H9 (cell line): ENCODE results near the gene SLC12A9. TPM values are rescaled to one million over a fixed set of nuclear protein-coding genes. Genes with fewer than 3 reads are reported as not detected.
A peak's percentile ranks its signal among the peaks of the same experiment; 100 is the strongest.

Source experiments
- DNase-seq: peaks from one replicate; pipeline ENCODE4 v3.0.0-alpha.2; 2017
- H2AFZ ChIP-seq: one replicate; pipeline ENCODE4 v1.6.1; 2013; ENCODE audit warnings: mild to moderate bottlenecking, low read length, control low read depth, moderate library complexity
- H2AK5ac ChIP-seq: 2 replicates; pipeline ENCODE4 v1.6.1; 2013; ENCODE audit warnings: low read length, control low read depth, mixed read lengths; ENCODE audit not compliant: insufficient read length
- H2BK120ac ChIP-seq: one replicate; pipeline ENCODE4 v1.6.1; 2013; ENCODE audit warnings: low read depth, mild to moderate bottlenecking, low read length, control low read depth, inconsistent platforms; ENCODE audit not compliant: poor library complexity, severe bottlenecking
- H2BK12ac ChIP-seq: 2 replicates; pipeline ENCODE4 v1.6.1; 2013; ENCODE audit warnings: low read length, control low read depth, mixed read lengths, low read depth; ENCODE audit not compliant: insufficient read length
- H2BK15ac ChIP-seq: 2 replicates; pipeline ENCODE4 v1.6.1; 2013; ENCODE audit warnings: low read depth, low read length, control low read depth
- H2BK20ac ChIP-seq: one replicate; pipeline ENCODE4 v1.6.1; 2013; ENCODE audit warnings: low read depth, mild to moderate bottlenecking, low read length, control low read depth, inconsistent platforms; ENCODE audit not compliant: poor library complexity, severe bottlenecking
- H2BK5ac ChIP-seq: 2 replicates; pipeline ENCODE4 v1.6.1; 2013; ENCODE audit warnings: low read length, control low read depth, mixed read lengths; ENCODE audit not compliant: insufficient read length
- H3K14ac ChIP-seq: 2 replicates; pipeline ENCODE4 v1.6.1; 2013; ENCODE audit warnings: low read length, control low read depth; ENCODE audit not compliant: insufficient read depth
- H3K18ac ChIP-seq: 2 replicates; pipeline ENCODE4 v1.6.1; 2013; ENCODE audit warnings: low read depth, mild to moderate bottlenecking, mixed read lengths, low read length, control low read depth; ENCODE audit not compliant: insufficient read length
- H3K23ac ChIP-seq: 2 replicates; pipeline ENCODE4 v1.6.1; 2013; ENCODE audit warnings: low read length, control low read depth, mixed read lengths, low read depth; ENCODE audit not compliant: insufficient read length
- H3K23me2 ChIP-seq: 2 replicates; pipeline ENCODE4 v1.6.1; 2013; ENCODE audit warnings: low read depth, mild to moderate bottlenecking, mixed read lengths, low read length, control low read depth; ENCODE audit not compliant: insufficient read length, poor library complexity, severe bottlenecking
- H3K27ac ChIP-seq: 2 replicates; pipeline ENCODE4 v1.5.1; 2013; ENCODE audit warnings: low read length, control low read depth, mixed read lengths, low read depth; ENCODE audit not compliant: insufficient read length
- H3K27me3 ChIP-seq: 2 replicates; pipeline ENCODE4 v1.6.1; 2013; ENCODE audit warnings: low read length, control low read depth, inconsistent platforms; ENCODE audit not compliant: insufficient read depth
- H3K4ac ChIP-seq: 2 replicates; pipeline ENCODE4 v1.6.1; 2013; ENCODE audit warnings: low read depth, mild to moderate bottlenecking, control low read depth, inconsistent platforms, low read length, moderate library complexity
- H3K4me1 ChIP-seq: 2 replicates; pipeline ENCODE4 v1.6.1; 2013; ENCODE audit warnings: low read length, control low read depth, inconsistent platforms; ENCODE audit not compliant: insufficient read depth
- H3K4me2 ChIP-seq: 2 replicates; pipeline ENCODE4 v1.6.1; 2013; ENCODE audit warnings: low read length, control low read depth, mixed read lengths; ENCODE audit not compliant: insufficient read length, insufficient read depth
- H3K56ac ChIP-seq: 2 replicates; pipeline ENCODE4 v1.6.1; 2013; ENCODE audit warnings: low read depth, mild to moderate bottlenecking, mixed read lengths, low read length, control low read depth; ENCODE audit not compliant: insufficient read length
- H3K79me1 ChIP-seq: 2 replicates; pipeline ENCODE4 v1.6.1; 2013; ENCODE audit warnings: low read depth, mild to moderate bottlenecking, moderate library complexity, low read length, control low read depth, inconsistent platforms; ENCODE audit not compliant: insufficient read depth, poor library complexity, severe bottlenecking
- H3K79me2 ChIP-seq: 2 replicates; pipeline ENCODE4 v1.6.1; 2013; ENCODE audit warnings: low read length, control low read depth, inconsistent platforms; ENCODE audit not compliant: insufficient read depth
- H3K9ac ChIP-seq: 2 replicates; pipeline ENCODE4 v1.6.1; 2013; ENCODE audit warnings: low read length, control low read depth, mixed read lengths; ENCODE audit not compliant: insufficient read length; ENCODE audit errors: extremely low read depth
- H3K9me3 ChIP-seq: one replicate; pipeline ENCODE4 v1.6.1; 2013; ENCODE audit warnings: low read depth, low read length, inconsistent platforms; ENCODE audit not compliant: control insufficient read depth
- H3T11ph ChIP-seq: one replicate; pipeline ENCODE4 v1.6.1; 2013; ENCODE audit warnings: mild to moderate bottlenecking, low read length, control low read depth, inconsistent platforms
- H4K20me1 ChIP-seq: one replicate; pipeline ENCODE4 v1.6.1; 2013; ENCODE audit not compliant: control insufficient read depth, insufficient read length, insufficient read depth
- H4K5ac ChIP-seq: 2 replicates; pipeline ENCODE4 v1.6.1; 2013; ENCODE audit warnings: low read depth, mild to moderate bottlenecking, mixed read lengths, low read length, control low read depth; ENCODE audit not compliant: insufficient read length
- H4K8ac ChIP-seq: replicated peaks from 2 replicates; pipeline ENCODE4 v1.6.1; 2013; ENCODE audit warnings: low read length, control low read depth, mixed read lengths, low read depth; ENCODE audit not compliant: insufficient read length
- H4K91ac ChIP-seq: 2 replicates; pipeline ENCODE4 v1.6.1; 2013; ENCODE audit warnings: low read depth, mild to moderate bottlenecking, moderate library complexity, mixed read lengths, low read length, control low read depth; ENCODE audit not compliant: insufficient read length
- H3K27ac Mint-ChIP-seq, 3 experiments: 2 replicates in 2 of 3; 3 replicates in 1 of 3; pipeline ENCODE4 v1.8.0; 2020 to 2021; ENCODE audit warnings: mixed read lengths in 3 of 3, mild to moderate bottlenecking in 1 of 3, moderate library complexity in 1 of 3
- H3K27me3 Mint-ChIP-seq: 2 replicates; pipeline ENCODE4 v1.8.0; 2021; ENCODE audit warnings: low read depth, mild to moderate bottlenecking, moderate library complexity, mixed read lengths
- H3K36me3 Mint-ChIP-seq, 3 experiments: 2 replicates in 2 of 3; 3 replicates in 1 of 3; pipeline ENCODE4 v1.8.0; 2020 to 2021; ENCODE audit warnings: low read depth in 3 of 3, mixed read lengths in 3 of 3; ENCODE audit not compliant: insufficient read depth in 1 of 3
- H3K4me1 Mint-ChIP-seq, 2 experiments: 2 replicates each; pipeline ENCODE4 v1.8.0; 2020; ENCODE audit warnings: mixed read lengths in 2 of 2
- H3K4me3 Mint-ChIP-seq, 2 experiments: 2 replicates in 1 of 2; 3 replicates in 1 of 2; pipeline ENCODE4 v1.8.0; 2020 to 2021; ENCODE audit warnings: mild to moderate bottlenecking in 2 of 2, mixed read lengths in 2 of 2, moderate library complexity in 1 of 2
- H3K9me3 Mint-ChIP-seq, 2 experiments: 2 replicates in 1 of 2; 3 replicates in 1 of 2; pipeline ENCODE4 v1.8.0; 2020; ENCODE audit warnings: mild to moderate bottlenecking in 2 of 2, mixed read lengths in 2 of 2, moderate library complexity in 1 of 2
- whole genome bisulfite sequencing: extraction: QIAGEN DNeasy Blood & Tissue Kit; methylation state at CpG from one replicate; pipeline ENCODE4 v1.1.7; 2013; ENCODE audit warnings: missing lambda C conversion rate, low lambda C conversion rate, mixed read lengths; ENCODE audit not compliant: insufficient read length; ENCODE audit errors: extremely low coverage; 5-methylcytosine and 5-hydroxymethylcytosine counted together
- total RNA-seq: library from RNA; stranded (reverse); gene quantifications from 2 replicates; pipeline ENCODE4 v1.2.1, GENCODE V29; 2021
- TF ChIP-seq, protein P1 (sequence below): fragments of 200-600 bp; sonication (generic); conservative IDR thresholded peaks from 3 replicates; pipeline ENCODE4 v1.8.0; 2021; ENCODE audit warnings: antibody characterized with exemption, mild to moderate bottlenecking

SLC12A9 gene
- total RNA-seq, 1 experiment from 2014 or later = 43.0 TPM

DNA sequence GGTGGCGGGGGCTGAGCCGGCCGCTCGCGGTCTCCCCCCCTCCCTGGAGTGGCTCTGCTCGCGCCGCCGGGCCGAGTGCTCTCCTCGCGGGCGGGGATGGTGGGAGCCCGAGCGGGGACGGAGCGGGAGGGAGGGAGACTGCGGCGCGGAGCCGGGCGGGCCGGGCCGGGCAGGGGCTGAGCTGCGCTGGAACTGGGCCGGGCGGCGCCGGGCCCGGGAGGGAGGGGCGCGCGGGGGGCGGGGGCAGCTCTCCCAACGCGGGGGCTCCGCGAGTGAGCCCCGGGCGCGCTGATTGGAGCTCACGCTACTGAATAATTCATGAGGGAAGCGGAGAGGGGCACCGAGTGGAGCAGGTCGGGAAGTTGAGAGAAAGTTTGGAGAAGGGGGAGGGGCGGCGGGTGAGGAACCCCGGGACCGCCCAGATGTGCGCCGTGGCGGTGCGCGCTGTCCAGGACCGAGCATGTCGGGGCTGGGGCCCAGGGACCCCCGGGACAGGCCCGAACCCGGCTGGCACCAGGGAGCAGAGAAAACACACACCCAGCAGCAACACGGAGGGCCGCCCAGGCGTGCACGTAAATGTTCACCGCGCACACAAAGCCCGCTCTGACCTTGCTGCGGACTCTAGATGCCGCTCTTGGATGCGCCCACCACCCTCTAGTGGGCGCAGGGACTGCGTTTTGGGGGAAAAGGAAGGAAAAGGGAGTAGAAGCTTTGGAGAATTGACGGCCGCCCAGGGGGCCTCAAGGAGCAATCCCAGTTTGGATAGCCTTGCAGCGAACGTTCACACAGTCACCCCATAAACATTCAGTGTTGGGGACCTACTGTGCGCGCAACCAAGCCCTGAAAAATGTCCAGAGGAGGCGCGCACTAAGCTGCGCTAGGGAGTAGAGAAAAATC is 24.9 kb upstream of the SLC12A9 start, which contains the start of gene EPHB4:
Gene EPHB4 (minus strand): TSS at position 194 of the 897 bp plus-strand sequence. CDS start 493 bp downstream, outside the sequence.
- Histone ChIP-seq H2AK5ac (no peak within 1 kb of the TSS), H3K79me2 (peaks cover 15% of the 10 kb centered on the region), H2BK20ac (no peak within 1 kb of the TSS), H3K27ac (no peak within 1 kb of the TSS), H3K14ac (peak within 1 kb of the TSS; percentile 50), H4K5ac (no peak within 1 kb of the TSS), H3K56ac (no peak within 1 kb of the TSS), H4K8ac (no peak within 1 kb of the TSS), H3K9me3 (no peaks in the 10 kb centered on the region), H3K18ac (no peak within 1 kb of the TSS), H3K4me1 (peaks cover 7% of the 10 kb centered on the region; the same call in 1 of the 2 replicates), H3K79me1 (peaks cover 21% of the 10 kb centered on the region), H3K9ac (peak within 1 kb of the TSS; percentile 85), H4K20me1 (no peaks in the 10 kb centered on the region), H2AFZ (no peak within 1 kb of the TSS), H3K27me3 (no peaks in the 10 kb centered on the region), H2BK5ac (no peak within 1 kb of the TSS), H3K23me2 (peaks cover 16% of the 10 kb centered on the region), H3K4me2 (peak within 1 kb of the TSS; percentile 97), H4K91ac (no peak within 1 kb of the TSS), H3K23ac (no peak within 1 kb of the TSS), H2BK120ac (no peak within 1 kb of the TSS), H2BK12ac (no peak within 1 kb of the TSS), H2BK15ac (no peak within 1 kb of the TSS), H3T11ph (no peak within 1 kb of the TSS), H3K4ac (no peak within 1 kb of the TSS)
- peaks cover 22 to 36% of the 10 kb centered on the region in 2 experiments for H3K4me1 Mint-ChIP-seq
- peak within 1 kb of the TSS; percentile 98 for H3K27ac Mint-ChIP-seq
- WGBS = no CpG with 5 or more reads among the region's 80 CpGs
- peaks cover 22 to 35% (median 35%) of the 10 kb centered on the region in 3 experiments; a peak in 6 of 7 replicates for H3K36me3 Mint-ChIP-seq
- no peaks in the 10 kb centered on the region; the same call in none of the 2 replicates for H3K27me3 Mint-ChIP-seq
- TF ChIP-seq, protein P1, sequence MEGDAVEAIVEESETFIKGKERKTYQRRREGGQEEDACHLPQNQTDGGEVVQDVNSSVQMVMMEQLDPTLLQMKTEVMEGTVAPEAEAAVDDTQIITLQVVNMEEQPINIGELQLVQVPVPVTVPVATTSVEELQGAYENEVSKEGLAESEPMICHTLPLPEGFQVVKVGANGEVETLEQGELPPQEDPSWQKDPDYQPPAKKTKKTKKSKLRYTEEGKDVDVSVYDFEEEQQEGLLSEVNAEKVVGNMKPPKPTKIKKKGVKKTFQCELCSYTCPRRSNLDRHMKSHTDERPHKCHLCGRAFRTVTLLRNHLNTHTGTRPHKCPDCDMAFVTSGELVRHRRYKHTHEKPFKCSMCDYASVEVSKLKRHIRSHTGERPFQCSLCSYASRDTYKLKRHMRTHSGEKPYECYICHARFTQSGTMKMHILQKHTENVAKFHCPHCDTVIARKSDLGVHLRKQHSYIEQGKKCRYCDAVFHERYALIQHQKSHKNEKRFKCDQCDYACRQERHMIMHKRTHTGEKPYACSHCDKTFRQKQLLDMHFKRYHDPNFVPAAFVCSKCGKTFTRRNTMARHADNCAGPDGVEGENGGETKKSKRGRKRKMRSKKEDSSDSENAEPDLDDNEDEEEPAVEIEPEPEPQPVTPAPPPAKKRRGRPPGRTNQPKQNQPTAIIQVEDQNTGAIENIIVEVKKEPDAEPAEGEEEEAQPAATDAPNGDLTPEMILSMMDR = peak; percentile 70
- peaks cover 0 to 2% of the 10 kb centered on the region in 2 experiments; a peak in 2 of 5 replicates for H3K9me3 Mint-ChIP-seq
- peak within 1 kb of the TSS; percentile 92 to 100 for H3K4me3 Mint-ChIP-seq
- DNase-seq = peak; percentile 94
